DND-41 (cell line): ENCODE results near the gene PCDH8.

Experiments used
- ATAC-seq: fragments of 200-7000 bp; cut with Tn5 transposase; 3 replicates; pipeline ENCODE4 v1.9.1; 2021; ENCODE audit warnings: low read depth; ENCODE audit not compliant: insufficient read depth
- DNase-seq: peaks from one replicate; pipeline ENCODE4 v3.0.0-alpha.2; 2020
- H2AFZ ChIP-seq: 2 replicates; pipeline ENCODE4 v1.6.0; 2012; ENCODE audit warnings: low read depth, low read length
- H3K27ac ChIP-seq: 2 replicates; pipeline ENCODE4 v1.5.1; 2012; ENCODE audit warnings: low read length, inconsistent platforms
- H3K27me3 ChIP-seq: fragments of 200-600 bp; sonication (generic); 2 replicates; pipeline ENCODE4 v1.6.0; 2012; ENCODE audit warnings: low read length, mild to moderate bottlenecking, inconsistent platforms; ENCODE audit not compliant: insufficient read depth, poor library complexity
- H3K36me3 ChIP-seq: 2 replicates; pipeline ENCODE4 v1.5.1; 2012; ENCODE audit warnings: low read length, inconsistent platforms; ENCODE audit not compliant: insufficient read depth
- H3K4me1 ChIP-seq: 2 replicates; pipeline ENCODE4 v1.5.1; 2012; ENCODE audit warnings: mild to moderate bottlenecking, low read length; ENCODE audit not compliant: insufficient read depth
- H3K4me2 ChIP-seq: 2 replicates; pipeline ENCODE4 v1.6.0; 2012; ENCODE audit warnings: mild to moderate bottlenecking, moderate library complexity, low read length, inconsistent platforms; ENCODE audit not compliant: insufficient read depth
- H3K4me3 ChIP-seq, 2 experiments: fragments of 200-600 bp in 1 of 2; shearing (Covaris generic) in 1 of 2; 2 replicates each; pipeline ENCODE4 v1.5.1; 2012 to 2016; ENCODE audit warnings: inconsistent platforms in 2 of 2, low read length in 2 of 2, mild to moderate bottlenecking in 2 of 2, low read depth in 1 of 2, moderate library complexity in 1 of 2
- H3K79me2 ChIP-seq: 2 replicates; pipeline ENCODE4 v1.6.0; 2012; ENCODE audit warnings: low read length, inconsistent platforms; ENCODE audit not compliant: insufficient read depth
- H3K9ac ChIP-seq: 2 replicates; pipeline ENCODE4 v1.6.0; 2012; ENCODE audit warnings: low read depth, mild to moderate bottlenecking, inconsistent platforms, low read length, moderate library complexity
- H3K9me3 ChIP-seq: 2 replicates; pipeline ENCODE4 v1.5.1; 2012; ENCODE audit warnings: low read length, moderate library complexity, mild to moderate bottlenecking, inconsistent platforms; ENCODE audit not compliant: insufficient read depth, severe bottlenecking
- H4K20me1 ChIP-seq: 2 replicates; pipeline ENCODE4 v1.6.0; 2012; ENCODE audit warnings: low read length; ENCODE audit not compliant: insufficient read depth
- EZH2 ChIP-seq: IDR thresholded peaks from 3 replicates; pipeline ENCODE4 v1.6.1; 2012; ENCODE audit warnings: borderline replicate concordance, low read depth, mild to moderate bottlenecking, moderate library complexity, low read length, inconsistent platforms; ENCODE audit not compliant: severe bottlenecking
- TF ChIP-seq, protein P1 (sequence below): IDR thresholded peaks from 2 replicates; pipeline ENCODE4 v1.5.1; 2012; ENCODE audit warnings: borderline replicate concordance, low read length, moderate library complexity, mild to moderate bottlenecking; ENCODE audit not compliant: poor library complexity, severe bottlenecking; ENCODE audit errors: extremely low read depth

PCDH8 gene

GRCh38 chr13:52850072-52850395, 1.6 kb upstream of the PCDH8 start:
- no peak for ATAC-seq
- Histone ChIP-seq H3K27me3 (no peaks in the 10 kb centered on the region), H3K27ac (no peak overlapping the region), H3K9ac (no peak overlapping the region), H3K4me1 (peaks cover 10% of the 10 kb centered on the region; the same call in 1 of the 2 replicates), H3K4me3 (no peak overlapping the region), H4K20me1 (no peaks in the 10 kb centered on the region), H3K9me3 (peaks cover 6% of the 10 kb centered on the region), H3K4me2 (no peak overlapping the region), H2AFZ (no peak overlapping the region), H3K36me3 (no peaks in the 10 kb centered on the region), H3K79me2 (no peaks in the 10 kb centered on the region)
- TF ChIP-seq EZH2 = no peak
- TF ChIP-seq, protein P1, sequence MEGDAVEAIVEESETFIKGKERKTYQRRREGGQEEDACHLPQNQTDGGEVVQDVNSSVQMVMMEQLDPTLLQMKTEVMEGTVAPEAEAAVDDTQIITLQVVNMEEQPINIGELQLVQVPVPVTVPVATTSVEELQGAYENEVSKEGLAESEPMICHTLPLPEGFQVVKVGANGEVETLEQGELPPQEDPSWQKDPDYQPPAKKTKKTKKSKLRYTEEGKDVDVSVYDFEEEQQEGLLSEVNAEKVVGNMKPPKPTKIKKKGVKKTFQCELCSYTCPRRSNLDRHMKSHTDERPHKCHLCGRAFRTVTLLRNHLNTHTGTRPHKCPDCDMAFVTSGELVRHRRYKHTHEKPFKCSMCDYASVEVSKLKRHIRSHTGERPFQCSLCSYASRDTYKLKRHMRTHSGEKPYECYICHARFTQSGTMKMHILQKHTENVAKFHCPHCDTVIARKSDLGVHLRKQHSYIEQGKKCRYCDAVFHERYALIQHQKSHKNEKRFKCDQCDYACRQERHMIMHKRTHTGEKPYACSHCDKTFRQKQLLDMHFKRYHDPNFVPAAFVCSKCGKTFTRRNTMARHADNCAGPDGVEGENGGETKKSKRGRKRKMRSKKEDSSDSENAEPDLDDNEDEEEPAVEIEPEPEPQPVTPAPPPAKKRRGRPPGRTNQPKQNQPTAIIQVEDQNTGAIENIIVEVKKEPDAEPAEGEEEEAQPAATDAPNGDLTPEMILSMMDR = no peak
- no peak for DNase-seq

DNA sequence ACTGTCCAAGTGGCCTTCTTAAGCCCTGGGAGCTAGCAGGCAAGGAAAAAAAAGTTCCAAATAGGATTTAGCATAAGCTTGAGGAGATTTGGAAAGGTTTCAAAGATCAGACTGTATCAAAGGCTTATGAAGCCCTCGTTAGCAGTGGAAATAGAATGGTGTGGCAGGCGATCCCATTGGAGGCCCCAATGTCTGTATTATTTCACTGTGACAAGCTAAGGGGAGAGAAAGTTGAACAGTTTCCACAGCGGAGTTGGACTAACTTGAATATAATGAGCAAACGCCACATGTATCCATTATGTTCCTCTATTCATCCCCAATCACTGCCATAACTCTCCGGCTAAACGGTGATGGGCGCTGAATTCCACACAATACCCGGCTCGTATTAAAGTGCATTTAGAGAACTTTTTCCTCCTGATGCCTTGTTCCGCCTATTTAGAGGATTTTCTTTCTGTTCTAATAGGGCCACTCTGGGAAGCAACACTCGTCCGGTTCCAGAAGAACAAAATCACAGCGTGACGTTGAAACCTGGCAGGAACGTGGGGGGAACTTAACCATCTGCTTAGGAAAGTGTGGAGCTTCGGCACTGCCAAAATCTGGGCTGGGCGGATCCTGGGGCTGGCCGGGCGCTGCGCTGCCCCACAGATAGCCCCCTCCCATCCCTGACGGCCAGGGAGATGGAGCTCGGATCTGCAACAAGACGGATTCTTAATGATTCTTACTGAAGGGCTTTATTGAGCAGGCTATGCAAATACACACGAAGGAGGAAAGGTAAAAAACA, 1.0 kb upstream of the PCDH8 start:
- H2AFZ ChIP-seq = no peak overlapping the region
- H4K20me1 ChIP-seq = no peaks in the 10 kb centered on the region
- H3K36me3 ChIP-seq = no peaks in the 10 kb centered on the region
- H3K79me2 ChIP-seq = no peaks in the 10 kb centered on the region
- no peak for DNase-seq
- no peak for ATAC-seq
- H3K9me3 ChIP-seq = peaks cover 6% of the 10 kb centered on the region
- TF ChIP-seq, protein P1 = no peak
- TF ChIP-seq EZH2 = no peak
- H3K4me1 ChIP-seq = peaks cover 10% of the 10 kb centered on the region; the same call in 1 of the 2 replicates
- H3K9ac ChIP-seq = no peak overlapping the region
- no peak overlapping the region for H3K27ac ChIP-seq
- no peaks in the 10 kb centered on the region for H3K27me3 ChIP-seq
- no peak overlapping the region for H3K4me3 ChIP-seq
- H3K4me2 ChIP-seq = no peak overlapping the region

DNA sequence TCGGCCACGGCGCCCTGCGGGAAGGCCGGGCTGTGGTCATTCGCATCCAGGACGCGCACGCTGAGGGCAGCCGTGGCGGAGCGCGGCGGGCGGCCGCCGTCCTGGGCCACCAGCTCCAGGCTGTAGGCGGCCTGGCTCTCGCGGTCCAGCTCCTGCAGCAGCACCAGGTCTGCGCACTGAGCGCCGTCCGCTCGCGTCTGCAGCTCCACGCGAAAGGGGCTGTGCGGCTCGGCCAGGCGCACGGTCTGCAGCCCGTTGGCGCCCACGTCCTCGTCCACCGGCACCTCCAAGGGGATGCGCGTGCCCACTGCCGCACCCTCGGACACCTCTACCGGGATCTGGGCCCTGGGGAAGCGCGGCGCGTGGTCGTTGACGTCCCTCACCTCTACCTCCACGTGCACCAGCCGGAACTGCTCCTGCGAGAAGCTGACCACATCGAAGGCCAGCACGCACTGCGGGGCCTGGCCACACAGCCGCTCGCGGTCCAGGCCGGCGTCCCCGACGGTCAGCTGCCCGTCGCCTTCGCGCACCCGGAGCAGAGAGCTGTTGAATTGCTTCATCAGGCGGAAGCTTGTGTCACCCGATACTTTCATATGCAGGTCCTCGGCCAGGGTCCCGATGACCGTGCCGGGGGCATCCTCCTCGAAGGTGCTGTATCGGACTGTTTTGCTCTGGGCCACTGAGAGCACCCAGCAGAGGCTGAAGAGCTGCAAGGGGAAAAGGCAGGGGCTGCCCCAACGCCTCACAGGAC, 583 bp downstream of the PCDH8 start:
- peaks cover 10% of the 10 kb centered on the region; the same call in 1 of the 2 replicates for H3K4me1 ChIP-seq
- no peaks in the 10 kb centered on the region for H3K27me3 ChIP-seq
- no peak overlapping the region for H3K4me2 ChIP-seq
- ATAC-seq (no peak), DNase-seq (no peak)
- H3K9me3 ChIP-seq = peaks cover 6% of the 10 kb centered on the region
- TF ChIP-seq, protein P1 = no peak
- no peak for TF ChIP-seq EZH2
- H3K79me2 ChIP-seq = no peaks in the 10 kb centered on the region
- no peak overlapping the region for H3K27ac ChIP-seq
- no peaks in the 10 kb centered on the region for H4K20me1 ChIP-seq
- no peak overlapping the region for H3K4me3 ChIP-seq
- no peak overlapping the region for H3K9ac ChIP-seq
- no peak overlapping the region for H2AFZ ChIP-seq
- no peaks in the 10 kb centered on the region for H3K36me3 ChIP-seq
